Measurements from ENCODE around the gene FAM124A.

The FAM124A gene

GRCh38 chr13:51303063-51303552 is 80.9 kb downstream of the FAM124A start:
- no peak for DNase-seq (ENCODE audit: low spot score)
- TF ChIP-seq CTCF (IDR thresholded peaks at IDR 0.05; ENCODE audit: borderline replicate concordance, control extremely low read depth, extremely low read depth, insufficient read depth, missing control alignments): no peak
- in situ Hi-C loops (cut with MboI; ENCODE audit: low sequenced_read_pairs, unreplicated experiment): no loop called here

- DNase-seq (ENCODE audit: low spot score): no peak
- in situ Hi-C loops (cut with MboI; ENCODE audit: low sequenced_read_pairs, unreplicated experiment): no loop called here
- TF ChIP-seq CTCF (IDR thresholded peaks at IDR 0.05; ENCODE audit: borderline replicate concordance, control extremely low read depth, extremely low read depth, insufficient read depth, missing control alignments): no peak
Measured at GRCh38 chr13:51303882-51304281, 81.7 kb downstream of the FAM124A start.

- no peak for DNase-seq (ENCODE audit: low spot score)
- in situ Hi-C loops (cut with MboI; ENCODE audit: low sequenced_read_pairs, unreplicated experiment): no loop called here
- no peak for TF ChIP-seq CTCF (IDR thresholded peaks at IDR 0.05; ENCODE audit: borderline replicate concordance, control extremely low read depth, extremely low read depth, insufficient read depth, missing control alignments)
Measured at GRCh38 chr13:51305271-51305967, 83.2 kb downstream of the FAM124A start.

GRCh38 chr13:51308781-51309180 is 86.6 kb downstream of the FAM124A start:
- TF ChIP-seq CTCF (IDR thresholded peaks at IDR 0.05; ENCODE audit: borderline replicate concordance, control extremely low read depth, extremely low read depth, insufficient read depth, missing control alignments): no peak
- in situ Hi-C loops (cut with MboI; ENCODE audit: low sequenced_read_pairs, unreplicated experiment): no loop called here

GRCh38 chr13:51311231-51311630 is 89.0 kb downstream of the FAM124A start:
- TF ChIP-seq CTCF (IDR thresholded peaks at IDR 0.05; ENCODE audit: borderline replicate concordance, control extremely low read depth, extremely low read depth, insufficient read depth, missing control alignments): no peak
- in situ Hi-C loops (cut with MboI; ENCODE audit: low sequenced_read_pairs, unreplicated experiment): no loop called here
- no peak for DNase-seq (ENCODE audit: low spot score)

More at GRCh38 chr13:51308781-51309180, 86.6 kb downstream of the FAM124A start:
- no peak for DNase-seq (ENCODE audit: low spot score)

- in situ Hi-C loops (cut with MboI; ENCODE audit: low sequenced_read_pairs, unreplicated experiment): no loop called here
- TF ChIP-seq CTCF (IDR thresholded peaks at IDR 0.05; ENCODE audit: borderline replicate concordance, control extremely low read depth, extremely low read depth, insufficient read depth, missing control alignments): no peak
- DNase-seq (ENCODE audit: low spot score): no peak
Measured at GRCh38 chr13:51311957-51312520, 89.8 kb downstream of the FAM124A start.

Data from GM13976 (cell line).